OCI-LY3 (cell line): ENCODE results near the gene PLXNB3.

Experiments
- H2AFZ ChIP-seq: fragments of 200-600, 300-600 bp; shearing (Covaris generic); 2 replicates; pipeline ENCODE4 v1.6.0; 2014; ENCODE audit warnings: antibody characterized with exemption, low read depth, low read length
- H3K27ac ChIP-seq: fragments of 200-600, 300-600 bp; sonication (generic); 2 replicates; pipeline ENCODE4 v1.5.1; 2014; ENCODE audit warnings: mild to moderate bottlenecking, low read length, moderate library complexity, mixed read lengths
- H3K27me3 ChIP-seq: fragments of 200-600, 300-600 bp; sonication (generic); 2 replicates; pipeline ENCODE4 v1.6.1; 2014; ENCODE audit warnings: low read depth, low read length, mixed read lengths
- H3K36me3 ChIP-seq: fragments of 200-600, 300-600 bp; sonication (generic); replicated peaks from 2 replicates; pipeline ENCODE3; 2014; ENCODE audit warnings: low read depth, low read length, mixed read lengths
- H3K4me1 ChIP-seq: fragments of 300-600, 200-600 bp; sonication (generic); 2 replicates; pipeline ENCODE4 v1.6.1; 2014; ENCODE audit warnings: low read length, mixed read lengths
- H3K4me2 ChIP-seq: fragments of 200-600, 300-600 bp; sonication (generic); 2 replicates; pipeline ENCODE4 v1.6.1; 2014; ENCODE audit warnings: low read length, mixed read lengths
- H3K4me3 ChIP-seq: fragments of 300-600, 200-600 bp; sonication (generic); 2 replicates; pipeline ENCODE4 v1.5.1; 2014; ENCODE audit warnings: antibody characterized with exemption, mild to moderate bottlenecking, low read length, moderate library complexity
- H3K79me2 ChIP-seq: fragments of 300-600, 200-600 bp; shearing (Covaris generic); 2 replicates; pipeline ENCODE4 v1.6.1; 2014; ENCODE audit warnings: mild to moderate bottlenecking, low read length, mixed read lengths
- H3K9ac ChIP-seq: fragments of 300-600, 200-600 bp; shearing (Covaris generic); 2 replicates; pipeline ENCODE4 v1.6.0; 2014; ENCODE audit warnings: mild to moderate bottlenecking, low read length, moderate library complexity
- H3K9me3 ChIP-seq: fragments of 200-600, 300-600 bp; shearing (Covaris generic); 2 replicates; pipeline ENCODE4 v1.6.1; 2014; ENCODE audit warnings: low read length, mixed read lengths; ENCODE audit not compliant: insufficient read depth
- H4K20me1 ChIP-seq: fragments of 200-600, 300-600 bp; sonication (generic); 2 replicates; pipeline ENCODE4 v1.6.1; 2016; ENCODE audit warnings: low read length, mixed read lengths; ENCODE audit not compliant: insufficient read depth
- EZH2phosphoT487 ChIP-seq: fragments of 200-600 bp; shearing (Covaris generic); IDR thresholded peaks from 2 replicates; pipeline ENCODE4 v1.6.1; 2018; ENCODE audit warnings: antibody characterized with exemption, mixed run types, low read depth
- TF ChIP-seq, protein P1 (sequence below): fragments of 200-600, 300-600 bp; sonication (generic); IDR thresholded peaks from 2 replicates; pipeline ENCODE4 v1.5.1; 2014; ENCODE audit warnings: antibody characterized with exemption, low read length, low read depth

PLXNB3 gene

DNA sequence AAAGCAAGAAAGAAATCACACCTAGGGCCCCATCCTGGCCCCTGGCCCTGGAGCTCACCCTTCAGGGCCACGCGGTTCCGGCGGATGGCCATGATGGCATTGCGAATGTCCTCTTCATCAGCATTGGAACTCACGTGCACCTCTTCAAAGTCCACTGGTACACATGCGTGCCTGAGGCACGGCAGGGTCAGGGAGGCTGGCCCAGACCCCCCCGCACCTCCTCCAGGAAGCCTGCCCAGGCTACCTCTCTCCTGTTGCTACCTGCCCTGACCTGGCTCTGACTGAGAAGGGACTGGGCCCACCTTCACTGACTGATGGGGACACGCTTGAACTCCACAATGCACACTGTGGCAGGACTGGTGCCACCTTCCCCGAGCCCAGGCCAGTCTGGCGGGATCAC is 25.6 kb downstream of the PLXNB3 start:
- H3K27me3 ChIP-seq: no peaks in the 10 kb centered on the region
- no peak overlapping the region for H3K27ac ChIP-seq
- H3K36me3 ChIP-seq: no peaks in the 10 kb centered on the region
- peaks cover 8% of the 10 kb centered on the region for H3K4me1 ChIP-seq
- no peak overlapping the region for H3K4me2 ChIP-seq
- H4K20me1 ChIP-seq: no peaks in the 10 kb centered on the region
- TF ChIP-seq, protein P1, sequence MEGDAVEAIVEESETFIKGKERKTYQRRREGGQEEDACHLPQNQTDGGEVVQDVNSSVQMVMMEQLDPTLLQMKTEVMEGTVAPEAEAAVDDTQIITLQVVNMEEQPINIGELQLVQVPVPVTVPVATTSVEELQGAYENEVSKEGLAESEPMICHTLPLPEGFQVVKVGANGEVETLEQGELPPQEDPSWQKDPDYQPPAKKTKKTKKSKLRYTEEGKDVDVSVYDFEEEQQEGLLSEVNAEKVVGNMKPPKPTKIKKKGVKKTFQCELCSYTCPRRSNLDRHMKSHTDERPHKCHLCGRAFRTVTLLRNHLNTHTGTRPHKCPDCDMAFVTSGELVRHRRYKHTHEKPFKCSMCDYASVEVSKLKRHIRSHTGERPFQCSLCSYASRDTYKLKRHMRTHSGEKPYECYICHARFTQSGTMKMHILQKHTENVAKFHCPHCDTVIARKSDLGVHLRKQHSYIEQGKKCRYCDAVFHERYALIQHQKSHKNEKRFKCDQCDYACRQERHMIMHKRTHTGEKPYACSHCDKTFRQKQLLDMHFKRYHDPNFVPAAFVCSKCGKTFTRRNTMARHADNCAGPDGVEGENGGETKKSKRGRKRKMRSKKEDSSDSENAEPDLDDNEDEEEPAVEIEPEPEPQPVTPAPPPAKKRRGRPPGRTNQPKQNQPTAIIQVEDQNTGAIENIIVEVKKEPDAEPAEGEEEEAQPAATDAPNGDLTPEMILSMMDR: no peak
- no peak for TF ChIP-seq EZH2phosphoT487
- no peak overlapping the region for H2AFZ ChIP-seq
- peaks cover 30% of the 10 kb centered on the region for H3K79me2 ChIP-seq
- no peak overlapping the region for H3K4me3 ChIP-seq
- no peaks in the 10 kb centered on the region for H3K9me3 ChIP-seq
- H3K9ac ChIP-seq: no peak overlapping the region

DNA sequence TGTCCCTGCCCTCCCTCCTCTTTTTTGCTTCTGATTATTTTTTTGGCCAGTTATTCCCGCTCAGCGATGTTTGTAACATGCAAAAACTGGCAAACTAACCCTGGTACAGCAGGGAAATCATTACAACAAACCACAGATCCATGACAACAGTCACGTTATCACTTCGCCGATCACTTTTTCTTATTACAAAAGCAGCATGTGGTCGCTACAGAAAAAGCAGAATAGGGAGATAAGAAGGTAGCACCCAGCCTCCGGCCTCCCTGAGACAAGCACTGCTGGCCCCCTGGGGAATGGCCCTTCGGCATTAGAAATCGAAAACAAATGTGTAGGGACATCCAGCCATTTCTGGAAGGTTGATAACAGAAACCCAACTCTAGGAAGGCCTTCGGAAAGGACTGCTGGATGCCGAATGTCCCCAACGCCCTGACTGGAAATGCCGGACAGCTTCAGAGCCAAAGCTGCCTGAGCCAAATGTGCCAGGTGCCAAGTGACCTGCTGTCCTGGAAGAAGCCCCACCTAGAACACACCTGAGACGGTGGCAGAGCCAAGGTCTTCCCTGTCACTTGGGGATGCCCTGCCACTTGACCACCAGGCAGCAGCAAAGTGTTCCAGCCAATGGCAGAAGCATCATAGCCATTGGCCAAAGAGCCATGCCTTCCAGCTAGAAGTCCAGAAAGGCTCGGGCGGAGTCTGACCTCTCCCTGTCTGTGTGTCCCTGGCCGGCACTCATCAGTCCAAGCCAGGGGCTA is 27.2 kb downstream of the PLXNB3 start:
- Histone ChIP-seq H2AFZ (no peak overlapping the region), H3K9me3 (no peaks in the 10 kb centered on the region), H3K4me2 (no peak overlapping the region), H3K79me2 (peaks cover 46% of the 10 kb centered on the region), H3K36me3 (peaks cover 10% of the 10 kb centered on the region), H3K4me1 (peaks cover 17% of the 10 kb centered on the region), H3K27ac (no peak overlapping the region), H3K9ac (no peak overlapping the region), H4K20me1 (peaks cover 2% of the 10 kb centered on the region; the same call in 1 of the 2 replicates), H3K27me3 (no peaks in the 10 kb centered on the region), H3K4me3 (no peak overlapping the region)
- no peak for TF ChIP-seq EZH2phosphoT487
- TF ChIP-seq, protein P1: no peak

DNA sequence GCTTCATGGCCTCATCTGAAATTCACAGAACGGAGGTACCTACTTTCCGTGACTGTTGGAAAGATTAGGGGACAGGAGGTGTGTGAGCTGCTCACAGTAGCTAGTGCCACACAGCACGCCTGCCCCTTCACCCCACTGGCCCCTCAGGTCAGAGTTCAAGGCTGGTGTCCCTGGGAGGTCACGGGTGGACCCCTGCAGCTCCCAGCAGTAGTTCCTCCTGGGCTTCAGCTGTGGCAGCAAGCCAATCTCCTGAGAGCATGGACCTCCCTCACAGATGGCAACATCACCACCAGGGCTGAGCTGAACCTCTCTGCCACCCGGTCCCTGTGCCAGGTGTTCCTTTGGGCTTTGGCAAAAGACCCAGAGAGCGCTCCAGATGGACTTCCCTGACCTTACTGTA is 28.3 kb downstream of the PLXNB3 start:
- Histone ChIP-seq H3K27me3 (no peaks in the 10 kb centered on the region), H3K79me2 (peaks cover 56% of the 10 kb centered on the region), H3K4me1 (peaks cover 18% of the 10 kb centered on the region), H2AFZ (no peak overlapping the region), H3K9me3 (no peaks in the 10 kb centered on the region), H4K20me1 (peaks cover 5% of the 10 kb centered on the region; the same call in 1 of the 2 replicates), H3K36me3 (peaks cover 19% of the 10 kb centered on the region), H3K4me2 (no peak overlapping the region), H3K4me3 (no peak overlapping the region), H3K9ac (no peak overlapping the region), H3K27ac (no peak overlapping the region)
- no peak for TF ChIP-seq EZH2phosphoT487
- TF ChIP-seq, protein P1: no peak

DNA sequence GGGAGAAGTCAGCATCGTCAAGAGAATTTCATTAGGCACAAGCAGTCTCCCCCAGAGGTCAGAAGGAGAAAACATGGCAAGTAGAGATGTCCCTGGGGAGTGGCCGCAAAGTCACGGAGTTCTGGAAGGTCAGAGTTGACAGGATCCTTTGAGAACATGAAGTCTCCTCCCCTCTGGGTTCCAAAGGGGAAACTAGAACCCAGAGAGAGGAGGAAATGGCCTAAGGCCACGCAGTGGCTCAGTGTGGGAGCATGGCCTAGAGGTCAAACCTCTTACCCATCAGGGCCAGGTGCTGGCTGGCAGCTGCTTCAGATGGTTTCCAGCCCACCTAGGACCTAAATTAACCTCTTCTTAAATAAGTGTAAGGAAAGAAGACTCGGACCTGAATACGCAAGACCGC is 29.2 kb downstream of the PLXNB3 start:
- H3K4me1 ChIP-seq: peaks cover 18% of the 10 kb centered on the region
- peak overlapping the region; percentile 83 for H3K9ac ChIP-seq
- no peak for TF ChIP-seq EZH2phosphoT487
- TF ChIP-seq, protein P1: no peak
- H3K36me3 ChIP-seq: peaks cover 22% of the 10 kb centered on the region
- H3K4me3 ChIP-seq: peak overlapping the region; percentile 96
- peak overlapping the region; percentile 92 for H3K4me2 ChIP-seq
- no peaks in the 10 kb centered on the region for H3K9me3 ChIP-seq
- peak overlapping the region; percentile 80 for H3K27ac ChIP-seq
- H3K79me2 ChIP-seq: peaks cover 56% of the 10 kb centered on the region
- no peaks in the 10 kb centered on the region for H3K27me3 ChIP-seq
- H4K20me1 ChIP-seq: peaks cover 5% of the 10 kb centered on the region; the same call in 1 of the 2 replicates
- no peak overlapping the region for H2AFZ ChIP-seq
